Neural progenitor cell (in vitro differentiated cells): ENCODE results near the gene SLC25A34. TPM values are rescaled to one million over a fixed set of nuclear protein-coding genes. Genes with fewer than 3 reads are reported as not detected.
A peak's percentile ranks its signal among the peaks of the same experiment; 100 is the strongest.

Source experiments
- DNase-seq: peaks from one replicate; pipeline ENCODE4 v3.0.0-alpha.2; 2016; ENCODE audit warnings: low spot score
- H2AFZ ChIP-seq: fragments of 200-600 bp; sonication (generic); replicated peaks from 2 replicates; pipeline ENCODE4 v1.6.1; 2016; ENCODE audit warnings: antibody characterized with exemption
- H3F3A ChIP-seq: fragments of 200-600 bp; sonication (generic); 2 replicates; pipeline ENCODE4 v1.6.1; 2016; ENCODE audit warnings: antibody characterized with exemption, low read depth
- H3K27ac ChIP-seq: fragments of 200-600 bp; sonication (generic); 2 replicates; pipeline ENCODE4 v1.5.1; 2016; ENCODE audit warnings: mild to moderate bottlenecking
- H3K27me3 ChIP-seq: fragments of 200-600 bp; sonication (generic); 2 replicates; pipeline ENCODE4 v1.6.1; 2016; ENCODE audit warnings: mild to moderate bottlenecking, moderate library complexity
- H3K36me3 ChIP-seq: fragments of 200-600 bp; sonication (generic); 2 replicates; pipeline ENCODE4 v1.5.1; 2016
- H3K4me1 ChIP-seq: fragments of 200-600 bp; sonication (generic); 2 replicates; pipeline ENCODE4 v1.6.1; 2016; ENCODE audit warnings: mixed run types
- H3K4me2 ChIP-seq: fragments of 200-600 bp; sonication (generic); 2 replicates; pipeline ENCODE4 v1.6.1; 2016
- H3K4me3 ChIP-seq: fragments of 200-600 bp; sonication (generic); 2 replicates; pipeline ENCODE4 v1.5.1; 2016
- H3K79me2 ChIP-seq: fragments of 200-600 bp; sonication (generic); 2 replicates; pipeline ENCODE4 v1.6.1; 2016; ENCODE audit warnings: low read depth
- H3K9ac ChIP-seq: fragments of 200-600 bp; sonication (generic); 2 replicates; pipeline ENCODE4 v1.6.1; 2016
- H3K9me3 ChIP-seq: fragments of 200-600 bp; sonication (generic); 2 replicates; pipeline ENCODE4 v1.5.1; 2016; ENCODE audit warnings: low read depth
- H4K20me1 ChIP-seq: fragments of 200-600 bp; sonication (generic); 2 replicates; pipeline ENCODE4 v1.6.1; 2016; ENCODE audit warnings: low read depth
- H3K27ac Mint-ChIP-seq: 3 replicates; pipeline ENCODE4 v1.8.0; 2021; ENCODE audit warnings: mixed read lengths
- H3K27me3 Mint-ChIP-seq: 2 replicates; pipeline ENCODE4 v1.8.0; 2022; ENCODE audit warnings: low read depth, mild to moderate bottlenecking, inconsistent platforms, moderate library complexity, mixed read lengths; ENCODE audit not compliant: insufficient read depth
- H3K36me3 Mint-ChIP-seq: 3 replicates; pipeline ENCODE4 v1.8.0; 2021; ENCODE audit warnings: mixed read lengths
- H3K4me1 Mint-ChIP-seq: 3 replicates; pipeline ENCODE4 v1.8.0; 2021; ENCODE audit warnings: mixed read lengths
- H3K4me3 Mint-ChIP-seq: 3 replicates; pipeline ENCODE4 v1.8.0; 2021; ENCODE audit warnings: mild to moderate bottlenecking, moderate library complexity, mixed read lengths
- H3K9me3 Mint-ChIP-seq: 3 replicates; pipeline ENCODE4 v1.8.0; 2020; ENCODE audit warnings: mixed read lengths
- EZH2 ChIP-seq: fragments of 200-600 bp; sonication (generic); IDR thresholded peaks from 2 replicates; pipeline ENCODE4 v1.6.1; 2017; ENCODE audit warnings: antibody characterized with exemption, mild to moderate bottlenecking, moderate library complexity
- EZH2phosphoT487 ChIP-seq: fragments of 200-600 bp; sonication (generic); IDR thresholded peaks from 2 replicates; pipeline ENCODE4 v1.6.1; 2017; ENCODE audit warnings: antibody characterized with exemption
- total RNA-seq: library from RNA; depleted of rRNA; stranded (reverse); fragments of >200 nt; gene quantifications from 2 replicates; pipeline ENCODE4 v1.2.3, GENCODE V29; 2015; ENCODE audit warnings: low replicate concordance
- TF ChIP-seq, protein P1 (sequence below): fragments of 200-600 bp; sonication (generic); IDR thresholded peaks from 2 replicates; pipeline ENCODE4 v1.5.1; 2017; ENCODE audit warnings: antibody characterized with exemption, mild to moderate bottlenecking

SLC25A34 gene
- total RNA-seq, 1 donor from 2014 or later = 0.34 TPM

DNA sequence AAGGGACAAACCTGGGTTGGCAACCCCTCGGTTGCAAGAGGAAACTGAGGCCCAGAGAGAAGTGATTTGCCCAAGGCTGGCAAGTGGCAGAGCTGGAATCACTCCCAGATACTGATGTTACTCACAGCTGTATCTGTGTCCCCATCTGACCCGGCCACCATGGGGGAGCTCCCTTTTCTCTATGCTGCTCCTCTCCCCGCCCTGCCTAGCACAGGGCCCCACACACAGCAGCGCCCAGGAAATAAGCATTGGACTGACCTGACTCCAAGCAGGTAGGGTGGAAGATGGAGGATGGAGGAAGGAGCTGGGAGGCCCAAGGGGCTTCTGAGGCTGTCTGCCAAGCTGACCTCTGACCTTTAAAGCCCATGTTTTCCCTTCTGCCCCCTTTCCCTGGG lies 19.6 kb downstream of the SLC25A34 start:
- H3K9ac ChIP-seq = no peak overlapping the region
- H3K9me3 ChIP-seq = no peaks in the 10 kb centered on the region
- peak overlapping the region; percentile 49 for H3K4me2 ChIP-seq

DNA sequence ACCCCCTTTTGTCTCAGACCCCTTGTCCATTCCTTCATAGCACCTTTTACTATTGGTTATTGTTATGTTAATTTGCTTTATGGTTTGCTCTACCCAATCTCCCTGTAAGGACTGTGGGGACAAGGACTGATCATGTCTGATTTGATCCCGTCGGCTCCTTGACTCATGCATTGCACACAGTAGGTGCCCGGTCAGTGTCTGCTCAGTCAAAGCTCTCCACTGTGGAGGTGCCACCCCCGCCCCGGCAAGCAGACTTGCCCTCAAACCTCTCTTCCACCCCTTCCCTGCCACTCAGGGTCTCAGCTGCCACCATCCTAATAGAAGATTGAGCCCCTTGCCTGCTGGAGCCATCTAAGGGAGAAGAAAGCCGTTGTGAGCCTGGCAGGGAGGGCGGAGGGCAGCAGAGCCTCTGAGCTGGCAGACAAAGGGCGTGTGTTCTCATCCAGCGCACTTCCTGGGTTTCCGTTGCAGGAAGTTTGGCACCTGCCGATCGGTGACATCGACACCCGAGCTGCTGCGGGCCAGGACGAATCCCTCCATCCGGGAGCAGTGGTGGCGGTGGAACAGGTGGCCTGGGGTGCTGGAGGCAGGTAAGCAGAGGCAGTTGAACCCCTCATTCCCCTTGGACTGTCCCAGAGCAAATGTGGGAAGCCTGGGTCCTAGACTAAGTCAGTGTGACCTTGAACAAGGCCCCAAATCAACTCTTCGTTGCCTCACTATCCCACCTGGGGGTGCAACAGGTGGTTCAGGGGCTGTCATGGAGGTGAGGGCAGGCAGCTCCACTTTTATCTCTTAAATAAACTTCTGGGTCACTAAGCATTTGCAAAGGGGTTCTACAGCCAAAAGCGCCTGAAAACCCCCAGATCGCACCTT lies 20.3 kb downstream of the SLC25A34 start:
- H3K4me1 ChIP-seq = peaks cover 54% of the 10 kb centered on the region
- Mint-ChIP-seq H3K4me3 (no peak overlapping the region), H3K4me1 (peaks cover 36% of the 10 kb centered on the region), H3K9me3 (no peaks in the 10 kb centered on the region), H3K36me3 (no peaks in the 10 kb centered on the region), H3K27ac (no peak overlapping the region), H3K27me3 (peaks cover 20% of the 10 kb centered on the region)
- peak; percentile 46 for DNase-seq
- H3K9ac ChIP-seq = no peak overlapping the region
- H4K20me1 ChIP-seq = peaks cover 18% of the 10 kb centered on the region
- no peaks in the 10 kb centered on the region for H3K36me3 ChIP-seq
- H3K79me2 ChIP-seq = no peaks in the 10 kb centered on the region
- H3K9me3 ChIP-seq = no peaks in the 10 kb centered on the region
- TF ChIP-seq EZH2 (no peak), EZH2phosphoT487 (no peak)
- TF ChIP-seq, protein P1, sequence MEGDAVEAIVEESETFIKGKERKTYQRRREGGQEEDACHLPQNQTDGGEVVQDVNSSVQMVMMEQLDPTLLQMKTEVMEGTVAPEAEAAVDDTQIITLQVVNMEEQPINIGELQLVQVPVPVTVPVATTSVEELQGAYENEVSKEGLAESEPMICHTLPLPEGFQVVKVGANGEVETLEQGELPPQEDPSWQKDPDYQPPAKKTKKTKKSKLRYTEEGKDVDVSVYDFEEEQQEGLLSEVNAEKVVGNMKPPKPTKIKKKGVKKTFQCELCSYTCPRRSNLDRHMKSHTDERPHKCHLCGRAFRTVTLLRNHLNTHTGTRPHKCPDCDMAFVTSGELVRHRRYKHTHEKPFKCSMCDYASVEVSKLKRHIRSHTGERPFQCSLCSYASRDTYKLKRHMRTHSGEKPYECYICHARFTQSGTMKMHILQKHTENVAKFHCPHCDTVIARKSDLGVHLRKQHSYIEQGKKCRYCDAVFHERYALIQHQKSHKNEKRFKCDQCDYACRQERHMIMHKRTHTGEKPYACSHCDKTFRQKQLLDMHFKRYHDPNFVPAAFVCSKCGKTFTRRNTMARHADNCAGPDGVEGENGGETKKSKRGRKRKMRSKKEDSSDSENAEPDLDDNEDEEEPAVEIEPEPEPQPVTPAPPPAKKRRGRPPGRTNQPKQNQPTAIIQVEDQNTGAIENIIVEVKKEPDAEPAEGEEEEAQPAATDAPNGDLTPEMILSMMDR = no peak
- peaks cover 59% of the 10 kb centered on the region for H3F3A ChIP-seq
- H3K4me3 ChIP-seq = no peak overlapping the region
- peak overlapping the region; percentile 49 for H3K4me2 ChIP-seq
- peaks cover 55% of the 10 kb centered on the region for H3K27me3 ChIP-seq
- H3K27ac ChIP-seq = no peak overlapping the region
- H2AFZ ChIP-seq = no peak overlapping the region

More for the DNA sequence above, 19.6 kb downstream of the SLC25A34 start:
- Mint-ChIP-seq H3K36me3 (no peaks in the 10 kb centered on the region), H3K4me1 (peaks cover 37% of the 10 kb centered on the region), H3K27me3 (peaks cover 20% of the 10 kb centered on the region), H3K9me3 (no peaks in the 10 kb centered on the region), H3K4me3 (no peak overlapping the region), H3K27ac (no peak overlapping the region)
- H3K79me2 ChIP-seq = no peaks in the 10 kb centered on the region
- DNase-seq = no peak
- H3F3A ChIP-seq = peaks cover 51% of the 10 kb centered on the region
- no peak overlapping the region for H3K4me3 ChIP-seq
- peaks cover 55% of the 10 kb centered on the region for H3K27me3 ChIP-seq
- no peaks in the 10 kb centered on the region for H3K36me3 ChIP-seq
- H3K27ac ChIP-seq = no peak overlapping the region
- no peak overlapping the region for H2AFZ ChIP-seq
- H3K4me1 ChIP-seq = peaks cover 49% of the 10 kb centered on the region
- peaks cover 18% of the 10 kb centered on the region for H4K20me1 ChIP-seq
- TF ChIP-seq EZH2 (no peak), EZH2phosphoT487 (no peak)
- TF ChIP-seq, protein P1 = no peak

- H3K27ac ChIP-seq = no peak overlapping the region
- no peak overlapping the region for H3K4me3 ChIP-seq
- H3K79me2 ChIP-seq = no peaks in the 10 kb centered on the region
Observed at GRCh38 chr1:15757016-15757543, 21.0 kb downstream of the SLC25A34 start.

More at GRCh38 chr1:15757016-15757543, 21.0 kb downstream of the SLC25A34 start:
- H3K36me3 Mint-ChIP-seq = no peaks in the 10 kb centered on the region
- no peak overlapping the region for H3K9ac ChIP-seq
- H2AFZ ChIP-seq = no peak overlapping the region
- peaks cover 54% of the 10 kb centered on the region for H3K4me1 ChIP-seq
- H3K27ac Mint-ChIP-seq = no peak overlapping the region
- peaks cover 21% of the 10 kb centered on the region for H4K20me1 ChIP-seq
- peak overlapping the region; percentile 99 for H3K4me2 ChIP-seq
- H3K9me3 ChIP-seq = no peaks in the 10 kb centered on the region
- H3K4me3 Mint-ChIP-seq = peak overlapping the region; percentile 74
- TF ChIP-seq, protein P1 = no peak
- TF ChIP-seq EZH2 (no peak), EZH2phosphoT487 (no peak)
- no peak for DNase-seq
- H3K36me3 ChIP-seq = no peaks in the 10 kb centered on the region
- no peaks in the 10 kb centered on the region for H3K9me3 Mint-ChIP-seq
- peaks cover 36% of the 10 kb centered on the region for H3K4me1 Mint-ChIP-seq
- H3F3A ChIP-seq = peaks cover 61% of the 10 kb centered on the region
- peaks cover 55% of the 10 kb centered on the region for H3K27me3 ChIP-seq
- H3K27me3 Mint-ChIP-seq = peaks cover 20% of the 10 kb centered on the region
